IPS-18a (cell line): ENCODE results near the gene DNAJC6.

Experiments
- H3K27ac ChIP-seq: one replicate; pipeline ENCODE4 v1.5.1; 2013; ENCODE audit warnings: low read length
- H3K27me3 ChIP-seq: one replicate; pipeline ENCODE4 v1.6.1; 2013; ENCODE audit warnings: mild to moderate bottlenecking, low read length; ENCODE audit not compliant: control insufficient read depth, insufficient read depth
- H3K36me3 ChIP-seq: one replicate; pipeline ENCODE4 v1.6.1; 2013; ENCODE audit warnings: low read depth, low read length; ENCODE audit not compliant: control insufficient read depth
- H3K4me1 ChIP-seq: one replicate; pipeline ENCODE4 v1.6.1; 2013; ENCODE audit warnings: low read depth, low read length; ENCODE audit not compliant: control insufficient read depth
- H3K4me3 ChIP-seq: one replicate; pipeline ENCODE4 v1.5.1; 2013; ENCODE audit warnings: low read length
- H3K9ac ChIP-seq: one replicate; pipeline ENCODE4 v1.6.1; 2013; ENCODE audit warnings: mild to moderate bottlenecking, low read length, moderate library complexity
- H3K9me3 ChIP-seq: one replicate; pipeline ENCODE4 v1.6.1; 2013; ENCODE audit warnings: low read depth, low read length; ENCODE audit not compliant: control insufficient read depth

DNAJC6 gene

GRCh38 chr1:65308781-65309303, 501 bp upstream of the DNAJC6 start:
- Histone ChIP-seq H3K9ac (no peak overlapping the region), H3K4me1 (peaks cover 8% of the 10 kb centered on the region), H3K27me3 (peaks cover 25% of the 10 kb centered on the region), H3K9me3 (no peaks in the 10 kb centered on the region), H3K4me3 (peak overlapping the region; percentile 61), H3K36me3 (no peaks in the 10 kb centered on the region), H3K27ac (no peak overlapping the region)

- Histone ChIP-seq H3K36me3 (no peaks in the 10 kb centered on the region), H3K27ac (no peak overlapping the region), H3K9ac (peak overlapping the region; percentile 31), H3K4me3 (peak overlapping the region; percentile 61), H3K4me1 (peaks cover 8% of the 10 kb centered on the region), H3K27me3 (peaks cover 25% of the 10 kb centered on the region), H3K9me3 (no peaks in the 10 kb centered on the region)
Measured at GRCh38 chr1:65310078-65310587, 790 bp downstream of the DNAJC6 start.

DNA sequence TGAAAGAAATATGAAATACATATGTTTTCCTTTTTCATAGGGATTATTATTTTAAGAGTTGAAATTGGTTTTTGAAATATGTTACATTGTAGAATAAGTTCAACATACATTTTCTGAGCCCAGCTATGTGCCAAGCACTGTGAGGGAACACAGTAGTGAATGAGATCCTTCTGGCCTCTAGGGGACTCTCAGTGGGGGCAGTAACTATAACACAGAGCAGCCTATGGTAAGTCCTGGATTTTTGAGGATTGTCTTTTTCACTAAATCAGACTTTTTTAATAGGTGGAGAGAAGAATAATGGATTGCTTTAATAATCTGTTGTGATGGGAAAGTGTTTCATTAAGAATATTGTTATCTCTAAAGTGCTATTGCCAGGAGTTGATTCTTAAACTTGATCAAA, 2.4 kb downstream of the DNAJC6 start:
- Histone ChIP-seq H3K9me3 (no peaks in the 10 kb centered on the region), H3K36me3 (no peaks in the 10 kb centered on the region), H3K4me3 (no peak overlapping the region), H3K9ac (no peak overlapping the region), H3K27ac (no peak overlapping the region), H3K27me3 (peaks cover 25% of the 10 kb centered on the region), H3K4me1 (peaks cover 8% of the 10 kb centered on the region)

DNA sequence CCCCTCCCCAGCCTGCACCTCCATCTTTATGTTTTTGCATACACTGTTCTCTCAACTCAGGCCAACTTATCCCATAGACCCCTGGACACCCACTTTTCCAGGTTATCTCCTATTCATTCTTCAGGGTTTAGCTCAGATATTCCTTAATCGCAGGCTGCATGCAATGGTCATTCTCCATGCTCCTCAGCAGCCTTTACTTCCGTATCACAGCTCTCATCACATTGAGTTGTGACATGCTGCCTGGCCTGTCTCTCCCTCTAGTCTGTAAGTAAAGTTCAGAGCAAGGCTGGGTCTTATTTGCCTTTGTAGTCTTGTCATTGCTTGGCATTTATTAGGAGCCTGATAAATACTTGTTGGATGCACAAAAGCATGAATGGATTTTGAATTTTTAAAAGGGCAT, 6.9 kb downstream of the DNAJC6 start:
- H3K27ac ChIP-seq: no peak overlapping the region
- H3K4me3 ChIP-seq: no peak overlapping the region
- no peaks in the 10 kb centered on the region for H3K4me1 ChIP-seq
- no peaks in the 10 kb centered on the region for H3K36me3 ChIP-seq
- H3K9me3 ChIP-seq: no peaks in the 10 kb centered on the region
- no peak overlapping the region for H3K9ac ChIP-seq
- no peaks in the 10 kb centered on the region for H3K27me3 ChIP-seq

DNA sequence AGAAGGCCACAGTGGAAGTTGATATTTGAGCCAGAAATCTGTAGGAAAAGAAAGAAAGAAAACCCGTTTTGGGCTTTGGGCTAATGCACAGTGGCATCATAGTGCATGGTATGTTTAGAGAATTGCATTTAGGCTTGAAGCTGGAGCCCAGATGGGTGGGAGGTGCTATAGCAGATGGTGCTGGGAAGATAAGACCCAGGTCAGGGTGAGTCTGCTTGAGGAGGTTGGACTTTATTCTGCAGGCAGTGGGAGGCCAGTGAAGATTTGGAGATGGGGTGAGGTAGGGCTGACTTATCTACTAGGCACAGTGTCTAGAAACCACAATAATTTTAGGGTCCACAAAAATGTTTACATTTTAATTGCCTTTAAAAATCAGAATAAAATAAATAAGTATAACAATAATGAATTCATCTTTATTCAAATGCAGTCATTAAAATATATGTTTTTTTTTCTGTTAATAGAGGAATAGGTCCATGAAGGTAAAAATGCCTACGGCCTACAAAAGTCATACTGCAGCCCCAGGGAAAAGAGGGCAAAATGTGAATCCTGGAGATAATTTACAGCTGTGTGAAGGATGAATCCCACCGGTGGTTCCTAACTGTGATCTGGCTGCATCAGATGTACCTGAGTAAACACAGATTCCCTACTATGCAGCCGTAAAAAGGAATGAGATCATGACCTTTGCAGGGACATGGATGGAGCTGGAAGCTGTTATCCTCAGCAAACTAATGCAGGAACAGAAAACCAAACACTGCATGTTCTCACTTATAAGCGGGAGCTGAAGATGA, 8.7 kb downstream of the DNAJC6 start:
- no peaks in the 10 kb centered on the region for H3K9me3 ChIP-seq
- no peaks in the 10 kb centered on the region for H3K4me1 ChIP-seq
- H3K4me3 ChIP-seq: no peak overlapping the region
- H3K27me3 ChIP-seq: no peaks in the 10 kb centered on the region
- no peaks in the 10 kb centered on the region for H3K36me3 ChIP-seq
- no peak overlapping the region for H3K9ac ChIP-seq
- no peak overlapping the region for H3K27ac ChIP-seq

GRCh38 chr1:65319141-65319540, 9.8 kb downstream of the DNAJC6 start:
- H3K4me3 ChIP-seq: no peak overlapping the region
- no peaks in the 10 kb centered on the region for H3K36me3 ChIP-seq
- no peak overlapping the region for H3K9ac ChIP-seq
- no peaks in the 10 kb centered on the region for H3K27me3 ChIP-seq
- no peak overlapping the region for H3K27ac ChIP-seq
- no peaks in the 10 kb centered on the region for H3K9me3 ChIP-seq
- no peaks in the 10 kb centered on the region for H3K4me1 ChIP-seq

- Histone ChIP-seq H3K27ac (no peak overlapping the region), H3K27me3 (no peaks in the 10 kb centered on the region), H3K4me1 (no peaks in the 10 kb centered on the region), H3K36me3 (no peaks in the 10 kb centered on the region), H3K4me3 (no peak overlapping the region), H3K9me3 (no peaks in the 10 kb centered on the region), H3K9ac (no peak overlapping the region)
Measured at GRCh38 chr1:65319754-65320153, 10.4 kb downstream of the DNAJC6 start.

DNA sequence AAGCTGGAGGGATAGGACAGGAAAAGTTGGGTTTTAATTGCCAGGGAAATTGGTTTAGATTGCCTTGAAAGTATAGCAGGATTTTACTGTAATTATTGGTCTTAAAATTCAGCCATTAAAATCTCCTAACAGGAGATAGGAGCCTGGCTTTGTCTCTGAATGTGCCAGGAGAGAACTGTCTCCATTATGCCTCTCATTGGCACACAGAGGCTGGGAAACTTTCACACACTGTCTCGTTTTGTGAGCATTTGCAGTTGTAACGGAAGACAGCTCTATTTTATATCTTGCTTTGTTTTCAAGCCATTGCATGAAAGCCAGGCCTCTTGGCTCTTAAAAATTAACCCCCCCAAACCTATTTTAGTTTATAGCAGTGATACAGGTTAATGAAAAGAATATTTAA, 12.5 kb downstream of the DNAJC6 start:
- no peaks in the 10 kb centered on the region for H3K4me1 ChIP-seq
- H3K36me3 ChIP-seq: no peaks in the 10 kb centered on the region
- no peaks in the 10 kb centered on the region for H3K27me3 ChIP-seq
- no peak overlapping the region for H3K27ac ChIP-seq
- no peak overlapping the region for H3K9ac ChIP-seq
- no peaks in the 10 kb centered on the region for H3K9me3 ChIP-seq
- no peak overlapping the region for H3K4me3 ChIP-seq

DNA sequence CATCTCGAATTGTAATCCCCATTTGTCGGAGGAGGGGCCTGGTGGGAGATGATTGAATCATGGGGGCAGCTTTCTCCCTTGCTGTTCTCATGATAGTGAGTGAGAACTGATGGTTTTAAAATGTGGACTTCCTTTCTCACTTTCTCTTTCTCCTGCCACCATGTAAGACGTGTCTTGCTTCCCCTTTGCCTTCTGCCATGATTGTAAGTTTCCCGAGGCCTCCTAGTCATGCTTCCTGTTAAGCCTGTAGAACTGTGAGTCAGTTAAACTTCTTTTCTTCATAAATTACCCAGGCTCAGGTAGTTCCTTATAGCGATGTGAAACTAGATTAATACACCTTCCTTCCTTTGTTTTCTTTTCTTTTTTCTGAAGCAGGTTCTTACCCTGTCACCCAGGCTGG, 13.9 kb downstream of the DNAJC6 start:
- Histone ChIP-seq H3K4me1 (no peaks in the 10 kb centered on the region), H3K27me3 (no peaks in the 10 kb centered on the region), H3K27ac (no peak overlapping the region), H3K4me3 (no peak overlapping the region), H3K9ac (no peak overlapping the region), H3K9me3 (no peaks in the 10 kb centered on the region), H3K36me3 (no peaks in the 10 kb centered on the region)

DNA sequence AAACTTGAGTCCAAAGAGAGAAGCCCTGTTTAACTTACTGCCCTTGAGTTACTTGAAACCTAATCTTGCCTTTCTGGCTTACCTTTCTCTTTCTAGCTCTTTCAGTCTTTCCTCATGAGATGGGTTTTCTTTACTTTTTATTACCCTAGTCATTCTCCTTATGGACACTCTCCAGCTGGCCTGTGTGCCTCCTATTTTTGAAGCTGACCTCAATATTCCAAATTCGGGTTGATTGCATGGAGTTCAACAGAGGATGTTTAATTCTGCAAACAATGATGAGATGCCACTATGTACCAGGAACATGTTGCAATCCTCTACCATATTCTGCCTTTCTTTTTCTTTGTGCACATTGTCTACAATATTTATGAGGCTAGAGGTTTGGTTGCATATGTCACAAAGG, 20.7 kb downstream of the DNAJC6 start:
- no peak overlapping the region for H3K4me3 ChIP-seq
- H3K27ac ChIP-seq: no peak overlapping the region
- H3K27me3 ChIP-seq: no peaks in the 10 kb centered on the region
- no peaks in the 10 kb centered on the region for H3K9me3 ChIP-seq
- no peak overlapping the region for H3K9ac ChIP-seq
- H3K36me3 ChIP-seq: no peaks in the 10 kb centered on the region
- no peaks in the 10 kb centered on the region for H3K4me1 ChIP-seq

GRCh38 chr1:65330822-65331221, 21.5 kb downstream of the DNAJC6 start:
- no peak overlapping the region for H3K4me3 ChIP-seq

GRCh38 chr1:65332821-65333220, 23.5 kb downstream of the DNAJC6 start:
- Histone ChIP-seq H3K9me3 (no peaks in the 10 kb centered on the region), H3K4me3 (no peak overlapping the region), H3K27me3 (no peaks in the 10 kb centered on the region), H3K9ac (no peak overlapping the region), H3K4me1 (no peaks in the 10 kb centered on the region), H3K27ac (no peak overlapping the region), H3K36me3 (no peaks in the 10 kb centered on the region)

More at GRCh38 chr1:65330822-65331221, 21.5 kb downstream of the DNAJC6 start:
- H3K27me3 ChIP-seq: no peaks in the 10 kb centered on the region
- no peak overlapping the region for H3K27ac ChIP-seq
- H3K4me1 ChIP-seq: no peaks in the 10 kb centered on the region
- no peaks in the 10 kb centered on the region for H3K36me3 ChIP-seq
- H3K9me3 ChIP-seq: no peaks in the 10 kb centered on the region
- H3K9ac ChIP-seq: no peak overlapping the region
